HepG2 (cell line): ENCODE results near the gene DNAJC12. TPM values are rescaled to one million over a fixed set of nuclear protein-coding genes. Genes with fewer than 3 reads are reported as not detected.

Source experiments
- ATAC-seq: fragments of 200-7000 bp; cut with Tn5 transposase; 3 replicates; pipeline ENCODE4 v1.9.1; 2020; ENCODE audit warnings: mild to moderate bottlenecking, moderate library complexity
- BruUV-seq: library from RNA; stranded (reverse); fragments of 400-500 nt; replicated peaks from 2 replicates; lab custom pipeline; 2021; lab: Mats Ljungman, UMichigan
- CTCF ChIA-PET: fragments of 300-600 bp; formaldehyde crosslinking; extraction: SDS; loops from one replicate; lab custom pipeline; 2021; ENCODE audit warnings: low total read pairs, inconsistent platforms, low intra/inter-chr PET ratio; lab: Yijun Ruan, JAX
- POLR2A ChIA-PET: fragments of 350-600 bp; sonication (Branson Sonifier 250); formaldehyde crosslinking; loops from one replicate; lab custom pipeline; 2020; ENCODE audit warnings: antibody characterized with exemption, inconsistent platforms; lab: Yijun Ruan, JAX
- DNase-seq: peaks from one replicate; pipeline ENCODE4 v3.0.0-alpha.2; 2015; ENCODE audit warnings: low spot score
- FAIRE-seq: peaks from 3 replicates; lab custom pipeline; 2011; peaks lifted over from hg19 to GRCh38; lab: Jason Lieb, UNC
- H2AFZ ChIP-seq: one replicate; pipeline ENCODE4 v1.6.1; 2011; ENCODE audit warnings: low read length, inconsistent platforms
- H3K27ac ChIP-seq: fragments of 300-600 bp; 3 replicates; pipeline ENCODE4 v1.8.0; 2011; ENCODE audit warnings: mixed run types, mild to moderate bottlenecking, mixed read lengths, low read length, inconsistent platforms; ENCODE audit not compliant: insufficient read depth; ENCODE audit errors: extremely low read length
- H3K27me3 ChIP-seq, 2 experiments: fragments of 200-600 bp in 1 of 2; 2 replicates in 1 of 2; 3 replicates in 1 of 2; pipeline versions ENCODE4 v1.6.0 to v1.8.0; 2011; ENCODE audit warnings: low read length in 2 of 2, mild to moderate bottlenecking in 2 of 2, moderate library complexity in 2 of 2, inconsistent platforms in 1 of 2; ENCODE audit not compliant: insufficient read depth in 2 of 2, control insufficient read depth in 1 of 2
- H3K36me3 ChIP-seq, 2 experiments: fragments of 200-600 bp in 1 of 2; replicated peaks in 1 of 2; 2 replicates in 1 of 2; 3 replicates in 1 of 2; pipeline versions ENCODE4 v1.5.1 to v1.8.0; 2011; ENCODE audit warnings: low read length in 2 of 2, inconsistent platforms in 1 of 2; ENCODE audit not compliant: insufficient read depth in 2 of 2, control insufficient read depth in 1 of 2
- H3K4me1 ChIP-seq: 2 replicates; pipeline ENCODE4 v1.5.1; 2012; ENCODE audit warnings: low read length, inconsistent platforms; ENCODE audit not compliant: insufficient read depth
- H3K4me2 ChIP-seq: 2 replicates; pipeline ENCODE4 v1.6.0; 2011; ENCODE audit warnings: low read depth, low read length, inconsistent platforms
- H3K4me3 ChIP-seq, 3 experiments: fragments of 200-600 bp in 1 of 3; sonication (generic), shearing (Covaris generic) in 1 of 3; replicated peaks in 1 of 3; 2 replicates each; pipeline ENCODE4 v1.5.1; 2011 to 2016; ENCODE audit warnings: low read length in 3 of 3, inconsistent platforms in 2 of 3, low read depth in 2 of 3, mild to moderate bottlenecking in 2 of 3, control low read depth in 1 of 3, mixed read lengths in 1 of 3; ENCODE audit not compliant: insufficient read depth in 1 of 3
- H3K79me2 ChIP-seq: one replicate; pipeline ENCODE4 v1.6.1; 2011; ENCODE audit warnings: low read length, inconsistent platforms; ENCODE audit not compliant: insufficient read depth
- H3K9ac ChIP-seq: 2 replicates; pipeline ENCODE4 v1.6.0; 2011; ENCODE audit warnings: mild to moderate bottlenecking, low read depth, low read length, inconsistent platforms; ENCODE audit not compliant: insufficient read depth
- H3K9me3 ChIP-seq: 2 replicates; pipeline ENCODE4 v1.5.1; 2012; ENCODE audit warnings: mild to moderate bottlenecking, low read length
- H4K20me1 ChIP-seq: 2 replicates; pipeline ENCODE4 v1.6.0; 2011; ENCODE audit warnings: inconsistent platforms, mild to moderate bottlenecking, low read length, moderate library complexity; ENCODE audit not compliant: insufficient read depth
- FOXA1 ChIP-seq, 2 experiments: fragments of 450-650 bp in 1 of 2; sonication (generic) in 1 of 2; formaldehyde crosslinking in 1 of 2; IDR thresholded peaks; 2 replicates each; pipeline versions ENCODE4 v1.4.0 to v1.6.1; 2016 to 2020; ENCODE audit warnings: missing genetic modification reagents in 1 of 2
- FOXA3 ChIP-seq: IDR thresholded peaks from 2 replicates; pipeline ENCODE4 v1.6.1; 2016; ENCODE audit warnings: missing genetic modification reagents, missing compliant biosample characterization
- GLI4 ChIP-seq: sonication (generic); formaldehyde crosslinking; IDR thresholded peaks from 2 replicates; pipeline ENCODE4 v1.5.1; 2020; ENCODE audit warnings: missing genetic modification reagents, mild to moderate bottlenecking, moderate library complexity, borderline replicate concordance
- HOXA7 ChIP-seq: sonication (generic); formaldehyde crosslinking; IDR thresholded peaks from 2 replicates; pipeline ENCODE4 v1.8.1; 2022; ENCODE audit warnings: mild to moderate bottlenecking, missing genetic modification reagents, moderate library complexity
- KAT8 ChIP-seq: IDR thresholded peaks from 2 replicates; pipeline ENCODE4 v1.6.1; 2016; ENCODE audit warnings: missing genetic modification reagents, missing compliant biosample characterization
- MLLT10 ChIP-seq: sonication (generic); formaldehyde crosslinking; IDR thresholded peaks from 2 replicates; pipeline ENCODE4 v1.4.0; 2020; ENCODE audit warnings: missing genetic modification reagents
- NFE2 ChIP-seq: sonication (generic); formaldehyde crosslinking; IDR thresholded peaks from 2 replicates; pipeline ENCODE4 v1.4.0; 2020; ENCODE audit warnings: missing genetic modification reagents
- NR2F6 ChIP-seq, 2 experiments: IDR thresholded peaks; 2 replicates each; pipeline ENCODE4 v1.6.1; 2016; ENCODE audit warnings: antibody characterized with exemption in 1 of 2, mild to moderate bottlenecking in 1 of 2
- PRMT3 ChIP-seq: sonication (generic); formaldehyde crosslinking; IDR thresholded peaks from 2 replicates; pipeline ENCODE4 v1.8.1; 2022; ENCODE audit warnings: low read depth, mild to moderate bottlenecking, moderate library complexity, missing genetic modification reagents, borderline replicate concordance
- SP5 ChIP-seq: IDR thresholded peaks from 2 replicates; pipeline ENCODE4 v1.6.1; 2016; ENCODE audit warnings: low read depth, borderline replicate concordance
- TEAD3 ChIP-seq: optimal IDR thresholded peaks from 2 replicates; pipeline ENCODE3; 2016; ENCODE audit warnings: borderline replicate concordance
- ZNF383 ChIP-seq: sonication (generic); formaldehyde crosslinking; IDR thresholded peaks from 2 replicates; pipeline ENCODE4 v1.4.0; 2020; ENCODE audit warnings: missing genetic modification reagents, mild to moderate bottlenecking, borderline replicate concordance
- ZNF446 ChIP-seq: sonication (generic); formaldehyde crosslinking; IDR thresholded peaks from 2 replicates; pipeline ENCODE4 v1.5.0; 2020; ENCODE audit warnings: mild to moderate bottlenecking, missing genetic modification reagents
- ZNF850 ChIP-seq: sonication (generic); formaldehyde crosslinking; conservative IDR thresholded peaks from 2 replicates; pipeline ENCODE4 v1.9.0; 2021; ENCODE audit warnings: mild to moderate bottlenecking, missing genetic modification reagents
- WGBS: methylation state at CpG from one replicate; pipeline ENCODE4 v1.1.6; 2017; ENCODE audit warnings: low lambda C conversion rate; 5-methylcytosine and 5-hydroxymethylcytosine counted together
- in situ Hi-C: cut with HindIII; loops from 2 replicates; pipeline ENCODE4 v1.10.0; 2017; ENCODE audit warnings: low pct_unique_long_range_greater_than_20kb; ENCODE audit not compliant: extremely low pct_ligation_motif_present
- intact Hi-C: fragments of 100-400 bp; cut with micrococcal nuclease; formaldehyde crosslinking; loops from one replicate; pipeline ENCODE4 v1.10.0; 2022; ENCODE audit not compliant: unreplicated experiment
- polyA plus RNA-seq, 8 experiments: library from polyadenylated mRNA; depleted of rRNA in 3 of 8; stranded (reverse) in 7 of 8; unstranded in 1 of 8; fragments of >200 nt; fragmentation: Illumina TruSeq in 4 of 8; extraction: Trizol in 4 of 8; gene quantifications; 2 replicates each; pipeline versions ENCODE4 v1.2.1 to v1.2.3, GENCODE V29; 2011 to 2016; ENCODE audit warnings: low read depth in 4 of 8, missing spikeins in 1 of 8, mixed read lengths in 1 of 8; ENCODE audit not compliant: insufficient read depth in 1 of 8
- total RNA-seq, 5 experiments: library from RNA; depleted of rRNA; stranded (reverse); fragments of >200 nt; fragmentation: Illumina TruSeq; extraction: Trizol; gene quantifications; 2 replicates each; pipeline ENCODE4 v1.2.3, GENCODE V29; 2016; ENCODE audit warnings: low read depth in 1 of 5

Gene DNAJC12
- total and polyA plus RNA-seq, 2 of the 13 experiments (the other 11 are each of a cell fraction or from before 2014, with no cell fraction given) = 11.6 to 43.9 TPM

DNA sequence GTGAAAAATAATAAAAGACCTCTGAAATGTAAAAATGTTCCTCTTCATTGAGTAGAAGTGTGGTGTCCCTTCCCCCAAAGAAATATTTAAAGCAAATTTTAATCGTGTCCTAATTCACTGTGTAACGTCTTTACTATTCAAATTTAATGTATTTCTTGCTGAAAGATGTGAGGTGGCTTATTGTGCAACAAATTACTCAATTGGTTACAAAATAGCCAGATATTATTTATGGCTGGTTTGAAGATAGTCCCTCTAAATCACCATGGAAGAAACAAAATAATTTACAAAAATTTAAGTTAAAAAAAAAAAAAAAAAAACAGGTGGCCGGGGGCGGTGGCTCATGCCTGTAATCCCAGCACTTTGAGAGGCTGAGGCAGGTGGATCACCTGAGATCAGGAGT, 43.7 kb downstream of the DNAJC12 start:
- no peak overlapping the region for H2AFZ ChIP-seq
- H3K79me2 ChIP-seq = no peaks in the 10 kb centered on the region
- no TSS peak for BruUV-seq
- no peaks in the 10 kb centered on the region for H4K20me1 ChIP-seq
- H3K27me3 ChIP-seq = no peaks in the 10 kb centered on the region
- no peak overlapping the region for H3K9ac ChIP-seq
- ChIA-PET CTCF (no interaction called here), POLR2A (interaction anchor here (0.7 kb wide), 1 partner anchor 537 kb away, joined by 3 read pairs; the partner anchor contains the start of gene HNRNPH3)
- TF ChIP-seq NR2F6 (IDR thresholded peaks at IDR 0.05) = no peak
- no peak for TF ChIP-seq NR2F6 (CRISPR knock-in tag; IDR thresholded peaks at IDR 0.05)
- no peak for TF ChIP-seq SP5
- TF ChIP-seq KAT8 (CRISPR knock-in tag) = no peak
- TF ChIP-seq PRMT3 (CRISPR knock-in tag) = no peak
- TF ChIP-seq MLLT10 (CRISPR knock-in tag) = no peak
- no peak for TF ChIP-seq GLI4
- no peak for TF ChIP-seq ZNF850
- no peak for TF ChIP-seq ZNF446 (CRISPR knock-in tag)
- TF ChIP-seq TEAD3 (CRISPR knock-in tag) = no peak
- TF ChIP-seq HOXA7 (CRISPR knock-in tag) = no peak
- TF ChIP-seq NFE2 (CRISPR knock-in tag) = no peak
- 98% methylated on average over 4 of the region's 4 CpGs for WGBS
- no peaks in the 10 kb centered on the region for H3K9me3 ChIP-seq
- H3K4me2 ChIP-seq = no peak overlapping the region
- no peak overlapping the region for H3K27ac ChIP-seq
- in situ Hi-C loops = no loop called here
- H3K4me1 ChIP-seq = peaks cover 22% of the 10 kb centered on the region
- intact Hi-C loops = no loop called here
- no peak overlapping the region for H3K4me3 ChIP-seq
- FAIRE-seq = no peak
- ATAC-seq = no peak
- no peak for DNase-seq
- H3K36me3 ChIP-seq = no peaks in the 10 kb centered on the region

DNA sequence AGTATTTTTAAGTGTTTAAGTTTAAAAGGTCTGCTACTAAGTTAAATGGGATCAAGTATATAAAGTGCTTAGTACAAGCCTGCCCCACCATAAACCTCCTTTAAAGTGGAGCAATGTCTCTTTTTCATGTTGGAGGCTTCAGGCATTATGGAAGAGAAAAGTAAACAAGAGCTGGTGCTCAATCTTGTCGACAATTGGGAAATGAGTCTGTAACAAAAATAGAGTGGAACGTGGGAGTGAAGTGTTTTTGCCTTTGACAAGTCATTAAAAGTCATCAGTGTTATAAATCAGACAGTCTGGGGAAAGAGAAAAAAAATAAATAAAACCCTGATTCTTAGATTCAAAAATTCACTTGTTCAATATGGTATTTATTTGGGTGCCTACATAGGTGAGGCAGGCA, 44.7 kb downstream of the DNAJC12 start:
- intact Hi-C loops = no loop called here
- H3K4me3 ChIP-seq = no peak overlapping the region
- CTCF ChIA-PET = no interaction called here
- DNase-seq = no peak
- no peak for TF ChIP-seq FOXA1 (IDR thresholded peaks at IDR 0.05)
- peak; percentile 51; the same call in 1 of the 2 replicates for TF ChIP-seq FOXA1 (CRISPR knock-in tag; IDR thresholded peaks at IDR 0.05)
- peak; percentile 62 for TF ChIP-seq FOXA3 (CRISPR knock-in tag)
- TF ChIP-seq ZNF383 (CRISPR knock-in tag) = no peak
- TF ChIP-seq, all 625 proteins: peak for 2
- Histone ChIP-seq H3K4me1 (peaks cover 29% of the 10 kb centered on the region), H3K9ac (no peak overlapping the region), H3K79me2 (no peaks in the 10 kb centered on the region), H3K4me2 (no peak overlapping the region; the same call in 1 of the 2 replicates), H4K20me1 (no peaks in the 10 kb centered on the region), H3K36me3 (no peaks in the 10 kb centered on the region), H2AFZ (no peak overlapping the region), H3K9me3 (no peaks in the 10 kb centered on the region), H3K27me3 (no peaks in the 10 kb centered on the region), H3K27ac (no peak overlapping the region)
- WGBS = 29% methylated on average over 2 of the region's 2 CpGs
- BruUV-seq = no TSS peak
- POLR2A ChIA-PET = no interaction called here
- no peak for FAIRE-seq
- in situ Hi-C loops = no loop called here
- ATAC-seq = no peak
